IPS-NIHi7 (cell line): ENCODE results near the gene MIOS.
A peak's percentile ranks its signal among the peaks of the same experiment; 100 is the strongest.

Source experiments
- DNase-seq: peaks from one replicate; pipeline ENCODE4 v3.0.0; 2012; ENCODE audit warnings: mixed read lengths; ENCODE audit errors: extremely low spot score

MIOS gene

GRCh38 chr7:7583731-7584130 lies 17.0 kb downstream of the MIOS start:
- DNase-seq, result no peak

- no peak for DNase-seq
Measured at GRCh38 chr7:7584653-7585052, 18.0 kb downstream of the MIOS start.

- DNase-seq, result no peak
Measured at GRCh38 chr7:7585241-7585928, 18.7 kb downstream of the MIOS start.

GRCh38 chr7:7595451-7595850 lies 28.8 kb downstream of the MIOS start:
- DNase-seq, result no peak

GRCh38 chr7:7596176-7596575 lies 29.5 kb downstream of the MIOS start:
- DNase-seq, result no peak

- DNase-seq, result no peak
Measured at GRCh38 chr7:7607010-7607409, 40.3 kb downstream of the MIOS start.

GRCh38 chr7:7609330-7609729 lies 42.6 kb downstream of the MIOS start:
- DNase-seq, result no peak

- DNase-seq, result no peak
Measured at GRCh38 chr7:7612519-7612918, 45.8 kb downstream of the MIOS start.

- DNase-seq, result no peak
Measured at GRCh38 chr7:7613210-7613609, 46.5 kb downstream of the MIOS start.

- no peak for DNase-seq
Measured at GRCh38 chr7:7614018-7614741, 47.5 kb downstream of the MIOS start.

GRCh38 chr7:7617550-7617949 lies 50.9 kb downstream of the MIOS start:
- no peak for DNase-seq

GRCh38 chr7:7618410-7618809 lies 51.7 kb downstream of the MIOS start:
- no peak for DNase-seq

- no peak for DNase-seq
Measured at GRCh38 chr7:7620236-7620635, 53.6 kb downstream of the MIOS start.

- DNase-seq, result no peak
Measured at GRCh38 chr7:7620644-7621210, 54.0 kb downstream of the MIOS start.

- DNase-seq, result no peak
Measured at GRCh38 chr7:7628476-7628875, 61.8 kb downstream of the MIOS start.

- DNase-seq, result no peak
Measured at GRCh38 chr7:7630626-7631329, 64.1 kb downstream of the MIOS start.

GRCh38 chr7:7639421-7639820 lies 72.7 kb downstream of the MIOS start:
- DNase-seq, result no peak

- no peak for DNase-seq
Measured at GRCh38 chr7:7639847-7640220, 73.2 kb downstream of the MIOS start.

- DNase-seq, result peak; percentile 98
Measured at GRCh38 chr7:7640221-7641128, 73.8 kb downstream of the MIOS start, which contains the start of gene UMAD1. Gene UMAD1, plus strand, starts transcription at chr7:7640752. Its CDS starts 32,620 bp downstream, at chr7:7673372.

- DNase-seq, result peak; percentile 16
Measured at GRCh38 chr7:7641129-7641663, 74.5 kb downstream of the MIOS start.

- DNase-seq, result no peak
Measured at GRCh38 chr7:7642081-7642480, 75.4 kb downstream of the MIOS start.
